GM21390 (cell line): ENCODE measurements around the gene ANO4.

Experiments
- ATAC-seq: cut with Tn5 transposase; IDR thresholded peaks from one replicate; pipeline ENCODE4 v1.9.1; 2021; ENCODE audit not compliant: unreplicated experiment

ANO4 gene

DNA sequence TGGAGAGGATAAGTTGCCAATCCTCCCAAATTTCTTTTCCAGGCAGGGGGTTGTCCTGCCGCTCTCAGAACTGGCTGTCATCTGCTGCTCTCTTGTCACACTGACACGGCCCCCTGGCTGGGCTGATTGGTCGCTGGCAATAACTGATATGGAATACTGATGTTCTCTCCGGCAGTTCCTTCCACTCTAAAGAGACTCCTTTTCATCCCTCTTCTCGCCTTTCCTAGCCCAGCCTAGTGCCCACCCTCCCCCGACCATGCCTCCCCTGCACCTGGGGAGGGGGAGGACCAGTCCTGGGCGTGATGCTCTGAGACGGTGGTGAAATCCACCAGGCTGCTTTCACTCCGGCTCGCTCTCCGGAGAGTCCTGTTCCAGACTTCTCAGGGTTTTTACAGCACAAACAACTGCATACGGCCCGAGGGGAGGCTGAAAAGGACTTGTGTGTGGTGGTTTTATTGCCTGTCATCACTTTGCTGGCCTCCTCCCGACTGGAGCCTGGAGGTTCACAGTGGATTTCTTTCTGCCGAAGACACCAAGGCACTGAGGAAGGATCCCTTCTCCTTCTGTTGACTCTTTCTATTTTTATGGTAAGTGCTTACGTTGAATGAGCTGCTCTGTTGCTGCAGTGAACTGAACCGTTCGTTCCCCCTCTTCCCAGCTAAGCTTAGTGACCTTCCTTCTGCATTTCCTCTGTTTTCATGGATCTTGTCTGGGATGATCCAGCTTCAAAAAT is at the start of gene ANO4:
Gene ANO4, plus strand, starts transcription at position 336 of the 733 bp plus-strand sequence. CDS start 107,010 bp downstream, outside the sequence.
- ATAC-seq = no peak

DNA sequence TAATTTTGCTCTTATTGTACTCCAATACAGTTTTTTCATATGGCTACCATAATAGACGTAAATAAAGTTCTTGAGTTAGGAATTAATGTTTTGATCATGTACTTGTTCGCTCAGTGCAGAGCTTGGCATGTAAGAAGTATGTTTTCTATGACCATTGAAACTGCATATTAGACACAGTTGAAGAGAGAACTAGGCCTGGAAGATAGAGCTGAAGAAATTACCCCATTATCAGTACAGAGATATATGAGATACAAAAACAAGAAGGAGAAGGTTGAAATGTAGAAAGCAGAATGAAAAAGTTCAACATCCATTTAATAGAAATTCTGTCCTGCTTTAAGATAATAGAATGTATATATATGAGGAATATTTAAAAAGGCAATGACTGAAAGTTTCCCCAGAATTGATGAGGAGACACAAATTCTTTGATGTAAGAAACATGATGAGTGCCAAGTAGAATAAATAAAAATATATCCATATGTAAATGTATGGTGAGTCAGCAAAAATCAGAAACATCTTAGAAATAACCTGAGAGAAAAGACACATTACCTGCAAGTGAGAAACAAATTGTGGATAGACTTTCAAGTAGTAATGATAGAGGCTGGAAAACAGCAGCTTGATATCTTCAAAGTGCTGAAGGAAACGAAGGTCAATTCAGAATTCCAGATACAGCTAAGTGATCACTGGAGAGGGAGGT is 49.1 kb upstream of the ANO4 start:
- ATAC-seq = no peak

DNA sequence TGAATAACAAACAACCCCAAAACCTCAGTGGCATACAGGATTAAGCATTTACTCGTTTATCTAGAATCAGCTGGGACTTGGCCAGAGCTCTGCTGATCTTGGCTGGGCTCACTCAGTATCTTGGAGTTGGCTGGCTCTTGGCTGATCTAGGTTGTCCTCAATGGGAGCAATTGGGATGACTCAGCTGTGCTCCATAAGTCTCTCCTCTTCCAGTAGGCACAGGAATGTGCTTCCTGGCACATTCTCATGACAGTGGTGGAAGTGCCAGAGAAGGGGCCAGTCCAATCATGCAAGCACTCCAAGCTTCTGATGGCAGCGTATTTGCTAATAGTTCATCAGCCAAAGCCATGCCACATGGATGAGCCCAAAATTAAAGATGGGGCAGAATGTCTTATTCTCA is 41.7 kb upstream of the ANO4 start:
- ATAC-seq = no peak

DNA sequence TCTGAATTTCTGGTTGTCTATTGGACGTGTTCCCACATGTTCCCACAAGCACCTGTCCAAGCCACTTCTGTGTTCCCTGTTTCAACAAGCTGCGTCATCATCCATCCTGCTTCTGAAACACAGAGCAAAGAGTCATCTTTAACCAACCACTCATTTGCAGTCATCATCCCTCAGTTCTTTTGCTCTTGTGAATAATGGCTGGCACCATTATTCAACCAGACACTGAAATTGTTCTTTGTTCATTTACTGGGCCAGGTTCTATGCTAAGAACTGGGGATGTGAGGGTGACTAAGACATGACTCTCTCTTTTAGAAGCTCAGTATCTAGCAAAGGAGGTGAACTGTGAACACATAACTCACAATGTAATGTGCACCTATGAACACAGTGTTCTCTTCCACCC is 40.7 kb upstream of the ANO4 start:
- no peak for ATAC-seq

DNA sequence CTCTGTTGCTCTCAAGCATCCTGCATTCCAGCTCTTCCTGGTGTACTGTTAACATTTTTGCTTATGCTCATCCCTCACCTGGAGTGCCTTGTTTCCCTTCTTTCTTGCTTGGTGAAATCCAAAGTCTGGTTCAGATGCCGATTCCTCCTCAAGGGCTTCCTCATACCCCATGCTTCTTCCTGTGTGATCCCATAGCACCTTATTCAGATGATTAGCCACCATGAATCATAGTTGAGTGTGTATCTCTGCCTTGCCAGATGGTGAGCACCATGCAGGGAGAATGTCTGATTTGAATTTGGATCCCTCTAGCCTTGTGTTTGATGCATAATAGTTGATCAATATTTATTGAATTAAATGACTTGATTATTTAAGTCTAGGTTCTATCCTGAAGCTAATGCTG is 39.4 kb upstream of the ANO4 start:
- ATAC-seq = no peak

DNA sequence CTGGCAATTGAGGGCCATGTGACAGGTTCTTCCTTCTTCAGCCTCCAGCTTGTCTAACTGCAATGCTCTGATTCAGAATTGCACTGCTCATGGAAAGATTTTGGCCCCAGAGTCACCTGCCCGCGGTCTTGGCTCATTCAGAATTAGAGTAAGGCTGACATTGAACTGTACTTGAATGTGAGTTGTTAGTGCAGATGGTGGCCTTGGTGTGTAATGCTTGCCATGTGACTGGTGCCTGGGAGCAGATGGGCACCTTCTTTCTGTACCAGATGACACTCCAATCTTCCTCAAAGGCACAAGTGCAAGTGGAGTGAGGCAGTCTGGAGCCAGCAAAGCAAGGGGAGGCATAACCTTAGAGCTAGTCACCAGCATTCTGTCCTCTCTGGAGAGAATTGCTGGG is 36.5 kb upstream of the ANO4 start:
- no peak for ATAC-seq

DNA sequence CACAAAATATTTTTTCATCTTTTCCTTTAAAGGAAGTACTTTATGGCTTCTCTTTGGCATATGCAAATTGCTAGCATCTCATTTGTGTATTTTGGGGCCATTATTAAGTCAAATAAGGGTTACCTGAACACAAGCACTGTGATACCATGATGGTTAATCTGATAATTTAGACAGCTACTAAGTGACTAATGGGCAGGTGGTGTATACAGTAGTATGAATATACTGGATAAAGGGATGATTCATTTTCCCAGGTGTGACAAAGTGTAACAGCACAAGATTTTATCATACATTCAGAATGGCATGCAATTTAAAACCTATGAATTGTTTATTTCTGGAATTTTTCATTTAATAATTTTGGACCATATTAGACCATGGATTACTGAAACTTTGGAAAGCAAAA is 27.2 kb upstream of the ANO4 start:
- no peak for ATAC-seq

DNA sequence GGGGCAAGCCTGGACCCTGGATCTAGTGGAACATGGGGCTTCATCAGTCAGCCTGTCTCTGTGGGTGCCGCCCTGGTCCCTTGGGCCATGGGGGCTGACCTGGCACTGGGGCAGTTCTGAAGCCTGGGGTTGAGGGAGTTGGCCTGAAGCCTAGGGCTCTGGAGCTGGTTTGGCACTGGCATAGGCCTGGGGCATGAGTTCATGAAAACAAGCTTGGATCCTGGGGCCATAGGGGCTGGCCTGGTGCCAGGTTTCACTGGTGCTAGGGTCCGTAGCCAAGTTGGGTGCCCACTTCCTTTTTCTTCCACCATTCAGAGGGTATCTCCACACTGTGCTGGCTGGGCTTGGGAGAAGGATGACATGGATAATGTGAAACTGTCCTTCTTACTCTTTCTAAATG is 26.6 kb upstream of the ANO4 start:
- ATAC-seq = no peak

DNA sequence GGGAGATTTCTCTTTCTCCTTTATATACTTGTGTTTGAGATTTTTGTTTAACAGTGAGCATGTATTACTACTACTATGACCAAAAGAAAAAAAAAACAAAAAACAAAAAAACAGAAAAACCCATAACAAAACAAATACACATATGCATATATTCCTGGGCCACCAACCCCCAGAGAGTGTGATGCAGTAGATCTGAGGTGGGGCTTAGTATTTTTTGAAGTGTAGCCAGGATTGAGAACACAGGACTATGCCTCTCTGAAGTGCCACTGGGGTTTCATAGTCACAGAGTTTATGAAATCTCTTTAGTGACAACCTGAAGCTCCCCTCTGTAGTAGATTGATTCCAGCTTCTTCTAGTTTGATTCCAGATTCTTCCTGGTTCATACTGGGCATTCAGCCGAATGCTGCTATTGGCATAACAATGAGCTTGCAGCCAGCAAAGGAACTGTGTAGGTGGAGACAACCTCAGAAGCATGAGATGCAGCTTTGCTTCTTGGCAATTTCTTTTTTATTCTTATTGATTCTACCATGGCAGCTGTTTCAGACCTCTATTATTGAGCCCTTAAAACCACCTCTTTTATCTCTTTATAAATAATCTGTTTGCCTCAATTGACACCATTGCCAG is 15.5 kb upstream of the ANO4 start:
- no peak for ATAC-seq

DNA sequence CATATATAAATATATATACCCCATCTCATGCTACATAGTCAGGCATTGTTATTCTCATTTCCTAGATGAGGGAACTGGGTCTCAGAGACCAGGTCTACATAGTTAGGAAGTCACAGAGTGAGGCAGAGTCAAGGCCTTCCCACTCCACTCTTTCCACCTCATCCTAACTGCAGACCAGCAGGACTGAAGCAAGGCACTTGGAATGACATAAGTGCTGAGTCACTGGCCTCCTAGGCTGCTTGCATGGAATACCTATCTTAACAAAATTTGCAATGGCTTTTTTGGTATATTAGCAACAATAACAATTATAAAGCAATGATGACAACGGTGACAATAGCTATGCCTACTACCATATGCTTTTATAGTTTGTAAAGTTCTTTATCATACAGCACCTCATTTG is 5.4 kb upstream of the ANO4 start:
- no peak for ATAC-seq

DNA sequence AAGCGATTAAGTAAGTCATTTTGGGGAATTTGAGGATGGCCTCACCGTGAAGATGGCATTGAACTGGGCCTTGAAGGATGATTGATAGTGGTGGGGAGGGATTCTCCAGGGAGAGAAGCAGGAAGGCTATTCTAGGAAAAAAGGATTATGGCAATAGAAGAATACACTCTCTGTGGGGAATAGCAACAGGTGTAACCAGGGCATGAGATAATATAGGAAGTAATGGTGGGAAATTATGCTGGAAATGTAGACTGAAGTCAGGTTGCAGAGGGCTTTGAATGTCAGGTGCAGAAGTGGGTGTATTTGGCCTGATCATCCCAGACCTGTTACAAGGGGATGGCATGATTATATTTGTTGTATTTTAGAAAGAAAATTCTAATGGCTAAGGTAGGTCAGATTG is 4.6 kb upstream of the ANO4 start:
- no peak for ATAC-seq

DNA sequence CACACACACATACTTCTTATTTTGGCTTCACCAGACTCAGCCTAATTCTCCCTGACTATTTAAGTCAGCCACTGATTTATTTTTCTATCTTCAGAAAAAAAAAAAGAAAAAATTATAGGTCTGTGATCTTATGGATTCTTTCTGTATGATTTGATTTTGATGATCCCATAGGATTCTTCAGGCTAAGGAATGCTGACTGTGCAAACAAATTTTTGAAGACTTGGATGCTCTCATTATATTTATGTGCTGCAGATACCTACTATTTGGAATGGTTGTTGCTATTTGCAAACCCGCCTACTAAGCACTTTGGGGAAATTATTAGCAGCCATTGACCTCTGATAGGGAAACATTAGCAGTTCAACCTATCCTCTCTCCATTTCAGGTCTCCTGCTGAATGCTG is 4.0 kb upstream of the ANO4 start:
- ATAC-seq = no peak

DNA sequence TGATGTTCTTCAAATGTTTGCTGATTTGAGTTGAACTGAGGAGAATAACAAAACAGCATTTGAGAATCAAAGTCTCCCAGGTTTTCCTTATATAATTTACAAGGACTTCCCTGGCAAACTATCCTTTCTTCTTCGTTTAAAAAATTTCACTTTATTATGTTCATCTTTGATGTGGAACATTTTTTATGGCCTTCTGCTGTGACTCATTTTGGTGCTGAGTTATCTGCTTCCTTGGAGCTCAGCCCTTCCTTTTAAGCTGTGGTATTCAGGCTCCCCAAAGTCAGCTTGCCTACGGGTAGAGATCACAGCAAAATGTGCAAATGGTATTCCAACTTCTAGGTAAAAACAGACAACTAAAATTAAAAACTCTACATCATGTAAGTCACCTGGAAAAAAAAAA is 1.4 kb upstream of the ANO4 start:
- ATAC-seq = no peak

DNA sequence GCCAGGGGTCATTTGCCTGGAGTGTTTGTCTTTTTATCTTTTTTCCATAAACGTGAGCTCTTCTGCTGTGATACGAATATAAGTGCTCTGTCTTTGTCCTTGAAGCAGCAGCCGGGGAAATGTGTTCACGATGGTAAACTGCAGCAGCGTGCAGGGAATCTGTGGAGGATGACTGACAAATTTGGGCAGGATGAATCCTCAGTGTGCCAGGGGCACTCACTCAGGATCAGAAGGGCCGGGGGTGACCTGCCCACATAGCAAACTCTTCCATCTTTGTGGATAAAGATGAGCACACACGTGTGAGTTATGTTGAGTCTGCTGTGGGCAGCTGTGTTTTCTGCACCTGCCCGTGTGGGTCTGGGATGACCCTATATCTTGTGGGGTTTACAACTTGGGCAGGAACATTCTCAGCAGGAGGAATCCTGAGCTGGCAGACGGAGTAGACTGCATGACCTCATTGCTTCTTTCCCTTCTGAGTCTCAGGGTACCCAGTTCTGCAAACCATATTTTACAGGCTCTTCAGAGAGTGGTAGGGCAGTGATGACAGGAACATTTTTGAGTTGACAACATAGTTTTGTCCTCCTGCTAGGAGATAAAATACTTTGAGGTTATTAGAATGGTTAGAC is 711 bp downstream of the ANO4 start:
- no peak for ATAC-seq

DNA sequence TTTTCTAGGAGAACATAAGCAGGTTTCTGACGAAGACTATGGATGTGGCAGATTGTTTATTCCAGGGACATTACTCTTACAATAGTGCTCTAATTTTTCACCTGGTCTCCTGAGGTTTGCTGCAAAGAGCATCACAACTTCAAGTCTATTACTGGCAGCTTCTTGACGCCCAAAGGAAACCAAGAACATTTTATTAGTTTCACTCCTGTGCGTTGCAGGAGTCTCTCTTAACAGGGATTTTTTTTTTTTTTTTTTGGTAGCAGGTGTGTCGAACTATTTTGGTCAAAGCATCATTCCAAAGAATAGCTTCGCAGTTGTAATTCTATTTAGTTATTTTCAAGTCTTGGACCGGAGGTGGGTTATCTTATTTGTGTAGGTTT is 1.2 kb downstream of the ANO4 start:
- ATAC-seq = no peak

DNA sequence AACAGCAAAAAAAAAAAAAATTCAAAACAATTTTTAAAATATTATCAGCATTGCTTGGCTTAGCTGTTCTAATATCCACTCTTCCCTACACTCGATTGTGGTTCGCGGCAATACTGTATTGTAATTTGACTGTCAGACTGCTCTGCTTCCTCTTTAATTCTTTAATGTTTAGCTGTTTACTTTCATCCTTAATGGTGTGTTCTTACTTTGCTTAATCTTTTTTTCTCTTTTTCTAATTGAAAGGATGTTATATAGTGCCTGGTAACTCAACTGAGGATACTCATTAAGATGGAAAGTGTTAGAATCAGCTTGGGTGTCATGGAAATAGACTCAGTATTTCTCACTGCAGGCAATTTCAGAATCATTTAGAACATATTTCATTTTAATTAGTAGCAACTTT is 2.0 kb downstream of the ANO4 start:
- ATAC-seq = no peak

DNA sequence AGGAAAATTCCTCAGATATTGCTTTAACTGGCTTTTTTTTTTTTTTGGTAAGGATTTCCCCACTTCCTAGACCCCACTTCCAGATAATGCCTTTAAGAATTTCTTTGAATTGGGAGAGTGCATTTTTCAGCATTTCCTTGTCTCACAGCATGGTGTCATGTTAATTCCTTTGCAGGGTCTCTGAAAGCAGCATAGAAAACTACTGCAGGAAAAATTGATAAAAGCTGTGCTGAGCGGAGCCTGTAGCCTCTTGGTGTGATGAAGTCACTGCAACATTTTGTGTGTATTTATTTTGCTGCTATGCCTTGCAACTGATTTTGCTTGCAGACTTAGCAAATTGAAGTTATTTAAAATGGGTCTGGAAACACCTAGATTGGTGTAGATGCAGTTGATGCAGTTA is 2.7 kb downstream of the ANO4 start:
- no peak for ATAC-seq

DNA sequence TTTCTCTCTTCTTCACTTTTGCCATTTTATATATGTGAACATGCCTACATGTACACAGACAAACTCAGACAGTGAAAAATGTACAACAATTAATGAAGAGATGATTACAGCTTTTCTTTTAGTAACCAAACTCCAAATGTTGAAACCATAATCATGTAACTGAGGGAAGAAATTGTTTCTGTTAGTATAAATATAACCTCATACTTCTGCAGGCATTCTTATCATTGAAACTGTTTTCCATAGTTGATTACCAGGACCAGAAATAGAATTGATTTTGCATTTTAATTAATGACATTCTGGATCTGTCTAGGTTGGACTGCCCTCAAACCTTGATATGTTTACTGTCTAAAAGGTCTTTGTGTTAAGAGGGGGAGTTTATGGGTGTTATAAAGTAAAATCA is 3.2 kb downstream of the ANO4 start:
- ATAC-seq = no peak

DNA sequence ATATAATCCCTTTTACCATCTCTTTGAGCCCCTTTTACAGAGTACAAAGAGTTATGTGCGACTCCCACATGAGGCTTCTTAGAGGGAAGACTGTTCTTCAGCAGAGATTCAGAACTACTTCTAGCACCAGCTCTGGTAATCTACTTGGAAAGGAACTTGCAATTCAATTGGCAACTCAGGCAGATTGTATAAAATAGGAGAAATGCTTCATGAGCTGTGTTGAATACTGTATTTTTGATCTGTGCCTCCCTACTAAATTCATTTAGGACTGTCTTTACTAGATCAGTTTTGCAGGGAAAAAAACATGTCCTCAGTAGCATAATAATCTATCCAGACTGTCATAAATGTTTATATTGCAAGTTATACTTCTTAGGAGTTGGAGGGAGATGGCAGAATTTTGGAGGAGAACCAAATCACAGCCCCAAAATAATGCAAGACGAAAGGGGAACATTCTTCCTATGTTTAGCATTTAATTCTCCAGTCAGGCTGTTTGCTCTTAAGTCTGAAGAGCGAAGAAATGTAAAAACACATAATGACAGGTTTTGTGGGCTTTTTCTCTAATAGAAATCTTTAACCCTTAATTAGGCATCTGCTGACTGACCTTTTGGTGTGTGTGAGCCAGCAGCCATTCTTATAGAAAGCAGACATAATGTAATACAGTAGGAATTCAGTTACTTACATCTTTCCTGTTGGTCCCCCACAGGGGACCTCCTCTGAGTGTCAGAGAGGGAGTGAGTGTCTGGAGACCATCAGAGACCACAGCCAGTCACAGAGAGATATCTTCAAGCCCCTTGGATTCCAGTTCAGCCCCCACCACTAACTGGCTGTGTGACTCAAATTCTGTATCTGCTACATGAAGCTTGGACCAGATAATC is 3.9 kb downstream of the ANO4 start:
- no peak for ATAC-seq

DNA sequence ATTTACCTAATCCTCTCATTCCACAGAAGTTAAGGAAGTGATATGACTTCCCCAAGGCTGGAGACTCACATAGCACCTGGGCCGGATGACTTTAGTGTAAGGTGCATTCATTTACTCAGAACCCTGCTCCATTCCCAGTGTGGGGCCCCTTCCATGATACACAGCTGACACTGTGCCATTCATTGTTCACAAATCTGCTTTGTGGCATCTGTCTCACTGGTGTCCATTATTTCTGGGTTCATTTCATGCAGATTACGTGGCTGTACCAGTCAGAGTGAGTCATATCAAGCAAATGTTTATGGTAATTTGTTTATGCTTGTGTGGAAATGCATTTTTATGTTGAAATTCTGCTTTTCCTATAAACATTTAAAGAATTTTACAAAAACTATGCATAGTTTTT is 5.2 kb downstream of the ANO4 start:
- no peak for ATAC-seq

DNA sequence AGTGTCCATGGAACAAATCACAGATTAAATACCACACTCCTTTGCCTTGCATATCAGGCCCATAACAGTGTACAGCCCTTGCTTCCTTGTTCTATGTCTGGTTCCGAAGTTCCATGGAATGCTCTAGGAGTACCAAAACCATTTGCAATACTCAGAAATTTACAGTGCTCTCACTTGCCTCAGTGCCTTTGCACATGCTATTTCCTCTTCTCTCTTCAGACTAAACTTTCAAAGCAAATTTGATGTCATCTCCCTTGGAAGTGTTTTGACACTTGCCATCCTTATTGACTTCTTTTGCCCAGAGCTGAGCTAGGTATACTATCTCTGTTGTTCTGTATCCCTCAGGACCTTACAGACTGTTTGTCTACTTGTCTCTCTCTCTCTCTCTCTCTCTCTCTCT is 6.1 kb downstream of the ANO4 start:
- ATAC-seq = no peak
